GM19240 (cell line): ENCODE measurements around the gene SYNGR1.
"Not testable (repeated sequence)": the region's sequence is repeated elsewhere in the genome, so short reads cannot be mapped to it uniquely, and the experiment has no call there.

ENCODE experiments used
- DNase-seq: peaks from one replicate; pipeline ENCODE4 v3.0.0; 2011; ENCODE audit warnings: low spot score; ENCODE audit not compliant: insufficient read length

SYNGR1 gene

DNA sequence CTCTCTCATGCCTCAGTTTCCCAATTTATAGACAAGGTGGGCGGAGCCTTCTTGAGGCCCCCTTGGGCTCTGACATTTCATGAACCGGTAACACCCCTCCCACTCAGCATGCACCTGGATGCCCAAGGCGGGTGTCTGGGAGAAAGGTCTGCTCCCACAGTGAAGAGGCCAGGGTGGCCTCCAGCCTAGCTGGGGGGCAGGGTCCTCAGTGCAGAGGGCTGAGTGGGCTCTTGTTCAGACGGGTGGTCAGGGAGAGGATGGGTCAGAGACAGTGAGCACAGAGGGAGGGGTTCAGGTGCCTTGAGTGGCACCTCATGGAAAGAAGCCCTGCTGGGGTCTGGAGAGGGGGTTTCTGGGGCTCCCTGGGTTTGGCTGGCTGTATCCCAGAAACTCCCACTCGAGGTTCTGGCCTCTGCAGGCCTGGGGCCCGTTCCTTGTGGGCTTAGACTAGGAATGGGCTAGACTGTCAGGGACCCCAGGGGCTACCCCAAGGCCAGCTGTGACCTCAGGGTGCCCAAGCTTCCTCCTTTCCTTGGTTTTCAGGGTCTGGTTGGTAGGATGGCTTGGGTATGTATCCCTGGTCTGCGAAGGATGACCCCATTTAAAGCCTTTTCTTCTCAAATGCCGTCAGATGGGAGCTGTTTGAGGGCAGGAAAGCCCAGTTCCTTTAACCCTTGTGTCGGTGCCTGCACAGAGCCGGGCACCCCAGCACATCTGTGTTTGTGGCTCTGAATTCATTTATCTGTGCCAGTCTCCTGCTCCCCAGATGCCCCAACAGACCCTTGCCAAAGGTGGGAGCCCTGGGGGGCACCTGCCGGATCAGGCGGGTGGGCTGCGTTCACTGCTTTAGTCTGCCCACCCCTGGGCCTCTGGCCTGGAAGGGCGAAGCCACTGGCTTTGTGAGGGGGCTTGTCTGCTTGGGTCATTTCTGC, 1.2 kb downstream of the SYNGR1 start:
- DNase-seq: no peak

GRCh38 chr22:39351689-39352214, 2.0 kb downstream of the SYNGR1 start:
- no peak for DNase-seq

DNA sequence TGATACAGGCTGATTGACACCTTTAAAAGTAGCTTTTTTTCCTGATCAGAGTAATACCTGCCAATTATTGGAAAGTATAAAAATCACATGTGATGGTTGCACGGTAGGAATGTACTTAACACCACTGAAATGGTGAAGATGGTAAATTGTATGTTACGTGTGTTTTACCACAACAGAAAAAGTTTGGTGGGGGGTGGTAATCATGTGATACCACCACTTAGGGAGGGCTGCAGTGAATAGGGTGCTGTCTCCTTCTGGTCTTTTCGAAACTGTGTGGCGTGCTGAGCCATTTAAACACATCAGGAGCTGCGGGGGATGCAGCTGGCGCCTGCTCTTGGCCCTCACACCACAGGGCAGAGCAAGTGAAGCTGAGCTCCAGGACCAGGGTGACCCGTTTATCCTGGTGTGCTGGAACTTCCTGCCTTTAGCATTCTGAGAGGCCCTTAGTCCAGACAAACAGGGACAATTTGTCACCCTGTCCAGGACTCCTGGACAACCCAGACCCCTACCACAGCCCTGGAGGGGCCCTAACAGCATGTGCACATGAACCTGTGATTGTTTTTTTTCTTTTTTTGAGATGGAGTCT, 2.6 kb downstream of the SYNGR1 start:
- no peak for DNase-seq

DNA sequence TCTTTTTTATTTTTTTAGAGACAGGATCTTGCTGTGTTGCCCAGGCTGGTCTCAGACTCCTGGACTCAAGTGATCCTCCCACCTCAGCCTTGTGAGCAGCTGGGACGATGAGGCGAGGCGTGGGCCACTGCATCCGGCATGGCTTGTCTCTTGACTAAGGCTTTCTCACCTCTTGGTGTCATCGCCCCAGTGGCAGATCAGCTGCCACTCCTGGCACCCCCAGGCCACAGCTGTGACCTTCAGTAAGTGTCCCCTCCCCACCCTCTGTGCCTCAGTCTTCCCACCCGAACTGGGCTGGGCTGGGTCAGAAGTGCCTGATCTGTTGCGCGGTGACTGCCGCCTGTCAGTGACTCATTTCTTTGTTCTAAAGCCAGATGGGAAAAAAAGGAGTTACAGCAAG, 3.6 kb downstream of the SYNGR1 start:
- DNase-seq: no peak

DNA sequence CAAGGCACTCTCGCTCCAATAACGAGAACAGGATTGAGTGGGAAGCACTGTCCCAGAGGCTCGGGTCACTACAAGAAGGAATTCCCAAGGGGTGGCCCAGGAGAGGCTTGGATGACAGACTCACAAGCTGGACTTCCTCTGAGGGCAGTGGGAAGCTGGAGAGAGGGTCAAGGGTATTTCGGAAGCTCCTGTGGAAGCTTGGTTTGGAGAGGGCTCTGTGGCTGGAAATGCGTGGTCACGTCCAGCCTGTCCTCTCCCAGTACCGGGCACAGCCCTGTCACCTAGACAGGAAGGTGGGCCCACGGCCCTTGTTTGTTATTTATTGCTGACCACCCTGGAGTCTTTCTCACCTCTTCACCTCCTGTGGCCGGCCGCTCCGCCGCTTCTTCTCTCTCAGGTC, 5.3 kb downstream of the SYNGR1 start:
- DNase-seq: no peak

- not testable (repeated sequence) for DNase-seq
Observed at GRCh38 chr22:39355805-39356204, 6.0 kb downstream of the SYNGR1 start.

GRCh38 chr22:39356464-39356863, 6.7 kb downstream of the SYNGR1 start:
- no peak for DNase-seq

- not testable (repeated sequence) for DNase-seq
Observed at GRCh38 chr22:39357110-39358108, 7.6 kb downstream of the SYNGR1 start.

DNA sequence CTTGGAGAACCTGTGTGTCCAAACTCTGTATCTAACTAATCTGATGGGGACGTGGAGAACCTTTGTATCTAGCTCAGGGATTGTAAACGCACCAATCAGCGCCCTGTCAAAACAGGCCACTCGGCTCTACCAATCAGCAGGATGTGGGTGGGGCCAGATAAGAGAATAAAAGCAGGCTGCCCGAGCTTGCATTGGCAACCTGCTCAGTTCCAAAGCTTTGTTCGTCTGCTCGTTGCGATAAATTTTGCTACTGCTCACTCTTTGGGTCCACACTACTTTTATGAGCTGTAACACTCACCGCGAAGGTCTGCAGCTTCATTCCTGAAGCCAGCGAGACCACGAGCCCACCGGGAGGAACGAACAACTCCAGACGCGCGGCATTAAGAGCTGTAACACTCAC, 8.4 kb downstream of the SYNGR1 start:
- not testable (repeated sequence) for DNase-seq

- no peak for DNase-seq
Observed at GRCh38 chr22:39359659-39360195, 9.9 kb downstream of the SYNGR1 start.

DNA sequence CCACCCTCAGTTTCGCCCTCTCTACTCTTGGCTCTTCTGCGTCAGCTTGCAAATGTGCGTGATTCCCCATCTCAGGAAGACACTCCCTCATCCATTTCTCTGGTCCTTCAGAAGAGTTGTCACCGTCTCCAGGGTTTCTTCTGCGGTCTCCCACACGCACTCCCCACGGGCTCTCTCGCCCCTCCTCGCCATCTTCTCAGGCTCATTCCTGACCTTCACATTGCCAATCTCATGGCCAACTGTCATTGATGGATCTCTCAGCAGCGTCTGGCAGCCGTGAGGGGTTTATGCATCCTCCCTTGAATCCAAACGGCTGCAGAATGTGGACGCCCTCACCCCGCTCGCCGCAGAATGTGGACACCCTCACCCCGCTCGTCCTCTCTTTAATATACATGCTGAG, 10.5 kb downstream of the SYNGR1 start:
- DNase-seq: no peak

DNA sequence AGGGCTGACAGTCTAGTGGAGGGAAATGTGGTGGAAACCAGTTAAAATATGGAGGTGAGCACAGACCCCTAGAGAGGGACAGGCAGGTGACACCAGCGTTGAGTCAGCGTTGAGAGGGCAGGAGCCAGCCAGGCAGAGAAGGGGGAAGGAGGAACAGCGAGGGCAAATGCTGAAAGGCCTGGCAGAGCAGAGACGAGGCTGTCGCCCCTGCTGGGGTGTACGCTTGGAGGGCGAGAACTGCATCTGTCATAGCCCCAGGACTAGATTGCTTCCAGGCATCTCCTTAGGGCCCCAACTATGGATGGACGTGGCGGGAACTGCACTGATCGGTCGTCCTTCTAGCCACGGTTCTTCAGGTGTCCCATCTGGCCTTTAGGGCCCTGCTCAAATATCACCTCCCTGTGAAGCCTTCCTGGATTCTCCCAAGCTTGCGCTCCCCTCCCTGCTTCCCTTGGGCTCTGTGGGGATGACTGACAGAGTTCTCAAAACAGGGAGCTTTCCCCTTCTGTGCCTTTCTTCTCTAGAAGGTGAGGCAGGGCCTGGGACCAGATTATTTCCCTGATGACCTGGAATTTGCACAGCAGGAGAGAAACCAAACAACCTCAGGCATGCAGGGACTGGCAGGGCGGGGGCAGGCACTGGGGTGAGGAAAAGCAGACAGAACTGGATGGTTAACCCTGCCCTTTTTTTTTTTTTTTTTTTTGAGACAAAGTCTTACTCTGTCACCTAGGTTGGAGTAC, 11.1 kb downstream of the SYNGR1 start:
- no peak for DNase-seq

- no peak for DNase-seq
Observed at GRCh38 chr22:39361496-39361895, 11.7 kb downstream of the SYNGR1 start.

DNA sequence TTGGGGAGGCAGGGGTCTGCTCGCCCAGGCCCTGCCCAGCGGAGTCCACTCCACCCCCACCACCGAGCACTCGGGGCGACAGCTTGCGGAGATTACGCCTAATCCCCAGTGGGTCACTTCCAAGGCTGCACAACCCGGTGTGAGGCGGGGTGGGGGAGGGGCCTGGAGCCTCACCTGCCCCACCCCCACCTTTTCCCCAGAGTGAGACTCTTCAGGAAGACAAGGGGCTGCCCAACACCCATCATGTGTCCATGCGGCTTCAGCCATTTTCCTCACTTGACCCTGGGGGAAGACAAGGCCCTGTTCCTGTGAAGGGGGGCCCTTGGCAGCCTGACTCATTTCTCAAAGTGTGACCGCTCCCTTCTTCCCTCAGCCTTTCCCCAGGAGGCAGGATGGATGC, 12.5 kb downstream of the SYNGR1 start:
- DNase-seq: no peak

DNA sequence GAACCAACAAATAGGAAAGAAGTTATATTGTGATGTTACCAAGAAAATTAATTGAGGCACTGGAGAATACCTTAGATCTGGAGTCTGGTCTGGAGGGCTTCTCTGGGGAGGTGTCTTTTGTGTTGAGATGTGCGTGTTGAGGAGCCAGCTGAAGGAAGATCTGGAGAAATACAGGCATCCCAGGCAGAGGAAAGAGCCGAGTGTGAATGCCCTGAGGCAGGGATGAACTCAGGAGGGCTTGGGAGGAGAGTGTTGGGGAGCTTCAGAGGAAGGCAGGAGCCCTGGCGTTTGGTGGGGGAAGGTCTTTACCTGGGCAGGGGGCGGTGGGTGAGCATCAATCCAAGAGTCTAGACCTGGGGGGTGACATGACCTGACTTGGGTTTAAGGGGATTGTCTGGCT, 13.1 kb downstream of the SYNGR1 start:
- DNase-seq: no peak

DNA sequence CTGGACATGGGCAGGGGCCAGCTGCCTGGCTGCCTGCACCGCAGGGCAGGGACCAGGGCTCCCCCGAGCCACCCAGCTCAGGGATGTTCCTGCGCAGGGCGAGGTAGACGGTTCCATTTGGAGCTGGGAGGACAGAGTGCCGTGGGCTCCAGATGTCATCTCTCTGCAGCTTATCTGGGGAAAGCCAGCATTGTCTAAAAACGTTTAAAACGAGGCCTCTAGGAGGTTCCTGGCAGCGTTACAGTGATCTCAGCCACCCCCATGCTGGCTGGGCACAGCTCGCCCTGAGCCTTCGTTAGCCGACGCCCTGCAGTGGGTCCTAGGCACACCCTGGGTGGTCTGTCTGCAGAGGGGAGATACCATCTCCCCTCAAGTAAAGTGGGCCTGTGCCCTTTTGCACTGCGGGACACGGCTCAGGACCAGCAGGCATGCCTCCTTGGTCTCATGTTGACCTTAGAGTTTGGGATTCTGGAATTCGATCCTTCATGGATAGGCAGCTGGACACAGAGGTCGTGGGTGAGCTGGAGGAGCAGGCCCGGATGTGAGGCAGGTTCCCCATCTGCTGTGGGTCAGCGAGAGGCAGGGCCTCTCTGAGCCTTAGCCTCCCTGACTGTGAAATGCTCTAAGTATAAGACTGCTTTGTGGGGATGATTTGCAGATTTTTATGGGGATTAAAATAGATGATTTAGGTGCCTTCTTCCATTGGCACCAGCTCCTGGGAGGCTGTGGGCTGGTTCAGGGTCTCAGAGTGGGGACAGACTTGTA, 14.1 kb downstream of the SYNGR1 start:
- no peak for DNase-seq

- DNase-seq: no peak
Observed at GRCh38 chr22:39364714-39365491, 15.1 kb downstream of the SYNGR1 start.

DNA sequence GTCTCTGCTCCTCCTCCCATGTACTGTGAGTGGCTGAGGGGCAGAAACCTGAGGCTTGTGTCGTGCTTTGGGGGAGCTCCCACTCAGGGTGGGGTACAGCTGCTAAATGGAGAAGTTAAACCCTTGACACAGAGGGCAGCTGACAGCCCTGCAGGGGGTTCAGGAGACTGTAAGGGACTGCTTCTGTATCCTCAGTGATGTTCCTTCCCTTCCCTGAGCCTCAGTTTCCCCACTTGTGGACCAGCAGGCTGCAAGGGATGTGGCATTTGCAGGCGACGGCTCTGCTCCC, 15.6 kb downstream of the SYNGR1 start:
- no peak for DNase-seq

GRCh38 chr22:39367035-39367434, 17.2 kb downstream of the SYNGR1 start:
- DNase-seq: no peak
